GM21447 (cell line): ENCODE measurements around the gene RAB9A.

ENCODE experiments used
- ATAC-seq: cut with Tn5 transposase; IDR thresholded peaks from one replicate; pipeline ENCODE4 v1.9.1; 2021; ENCODE audit not compliant: unreplicated experiment

RAB9A gene

DNA sequence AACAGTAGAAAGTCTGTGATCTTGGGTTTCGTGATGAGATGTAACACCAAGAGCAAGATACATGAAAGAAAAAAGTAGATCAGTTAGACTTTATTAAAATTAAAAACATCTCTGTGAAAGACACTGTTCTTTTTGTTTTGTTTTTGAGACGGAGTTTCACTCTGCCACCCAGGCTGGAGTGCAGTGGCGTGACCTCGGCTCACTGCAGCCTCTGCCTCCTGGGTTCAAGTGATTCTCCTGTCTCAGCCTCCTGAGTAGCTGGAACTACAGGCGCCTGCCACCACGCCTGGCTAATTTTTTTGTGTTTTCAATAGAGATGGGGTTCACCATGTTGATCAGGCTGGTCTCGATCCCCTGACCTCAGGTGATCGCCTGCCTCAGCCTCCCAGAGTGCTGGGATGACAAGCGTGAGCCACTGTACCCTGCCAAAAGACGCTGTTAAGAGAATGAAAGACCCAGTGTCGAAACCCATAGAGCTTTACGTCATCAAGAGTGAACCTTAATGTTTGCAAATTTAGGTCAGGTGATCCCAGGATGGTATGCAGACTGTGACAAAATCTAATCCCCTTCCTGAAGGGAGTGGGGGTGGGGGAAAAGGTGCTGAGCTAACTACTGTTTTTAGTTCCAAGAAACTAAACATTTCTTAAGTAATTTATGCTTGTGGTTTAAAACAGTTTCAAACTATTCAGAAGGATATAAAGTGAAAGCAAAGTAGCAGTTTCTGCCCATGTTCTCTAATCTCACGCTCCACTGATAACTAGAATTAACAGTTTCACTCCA is 53.7 kb downstream of the RAB9A start:
- peak; percentile 91 for ATAC-seq

DNA sequence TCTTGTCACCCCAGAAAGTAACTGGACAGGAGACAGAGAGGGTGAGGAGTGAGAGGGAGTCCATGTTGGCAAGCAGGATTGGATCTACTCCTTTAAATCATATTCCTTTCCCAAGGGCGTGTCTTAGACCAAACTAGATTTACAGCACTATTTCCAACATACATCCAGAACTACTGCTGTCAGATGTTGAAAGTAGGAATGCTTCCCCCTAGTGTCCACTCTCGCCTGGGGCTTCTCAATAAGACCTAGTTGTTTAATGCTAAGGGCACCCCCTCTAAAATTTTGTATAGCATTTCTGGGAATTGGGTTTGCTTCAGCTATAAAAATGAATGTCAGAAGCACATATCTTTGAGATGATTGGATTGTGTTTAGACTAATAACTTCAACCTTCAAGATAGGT is 58.9 kb downstream of the RAB9A start:
- ATAC-seq: no peak

DNA sequence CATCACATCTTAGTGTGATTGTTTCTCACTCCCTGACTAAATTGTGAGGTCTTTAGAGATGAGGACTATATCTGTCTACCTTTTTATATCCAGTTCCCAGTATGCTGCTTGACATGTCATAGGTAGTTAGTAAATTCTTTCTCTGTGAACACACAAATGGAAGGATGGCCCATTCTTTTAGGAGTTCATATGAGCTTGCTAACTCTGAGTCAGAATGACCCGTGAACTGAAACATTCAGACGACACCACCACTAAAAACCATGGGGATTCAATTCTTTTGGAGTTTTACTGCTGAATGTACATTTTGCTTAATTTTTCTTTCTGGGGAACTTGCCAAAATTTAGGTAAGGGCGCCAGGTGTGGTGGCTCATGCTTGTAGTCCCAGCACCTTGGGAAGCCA is 59.6 kb downstream of the RAB9A start:
- ATAC-seq: no peak

DNA sequence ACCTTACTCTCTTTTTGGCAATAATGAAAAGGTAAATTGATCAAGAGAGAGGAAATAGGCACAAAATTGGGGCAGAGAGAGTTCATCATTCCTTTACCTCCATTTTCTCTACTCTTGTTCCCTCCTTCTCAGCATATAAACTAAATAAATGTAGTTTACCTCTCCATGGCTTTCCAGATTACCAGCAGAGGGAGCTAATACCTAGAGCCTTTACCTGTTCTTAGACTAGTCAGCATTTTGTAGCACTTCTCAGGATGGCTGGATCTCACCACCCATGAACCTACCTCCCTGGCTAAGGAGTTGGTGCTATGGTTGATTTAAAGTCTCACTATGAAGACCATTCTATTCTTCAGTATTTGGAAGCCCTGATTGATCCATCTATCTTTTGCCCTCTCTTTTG is 61.3 kb downstream of the RAB9A start:
- no peak for ATAC-seq

DNA sequence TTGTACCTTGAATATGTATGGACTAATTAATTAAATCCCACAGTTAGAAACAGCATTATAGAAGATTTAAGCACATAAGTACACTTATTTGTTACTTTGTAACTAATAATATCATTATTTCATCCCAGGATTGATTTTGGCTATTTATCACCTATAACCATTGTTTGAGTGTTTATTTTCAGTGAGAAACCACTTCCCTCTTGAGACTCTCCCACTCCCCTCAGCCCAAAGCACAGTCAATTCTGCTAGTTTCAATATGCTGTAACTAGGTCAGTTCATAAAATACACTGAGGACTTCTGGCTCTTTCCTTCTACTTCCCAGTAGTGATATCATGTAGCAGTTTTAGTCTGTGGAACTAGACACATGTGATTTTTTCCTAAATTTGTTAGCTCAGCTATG is 61.9 kb downstream of the RAB9A start:
- ATAC-seq: peak; percentile 46

DNA sequence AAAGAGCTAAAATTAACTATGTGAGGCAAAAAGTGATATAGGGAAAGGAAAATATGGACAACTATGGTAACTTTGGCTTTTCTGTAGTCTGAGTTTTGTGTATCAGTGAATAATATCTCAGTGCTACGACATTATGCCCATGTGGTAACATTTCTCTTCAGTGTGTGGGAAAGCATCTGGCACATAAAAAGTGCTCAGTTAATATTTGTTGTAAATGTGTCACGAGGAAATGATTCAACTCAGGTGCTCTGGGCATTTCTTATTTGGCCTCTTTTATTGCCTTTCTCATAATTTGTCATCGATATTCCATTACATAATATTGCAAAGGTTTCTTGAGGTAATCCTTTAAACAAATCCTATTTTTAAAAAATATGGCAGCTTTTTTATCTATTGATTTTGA is 63.2 kb downstream of the RAB9A start:
- ATAC-seq: no peak

DNA sequence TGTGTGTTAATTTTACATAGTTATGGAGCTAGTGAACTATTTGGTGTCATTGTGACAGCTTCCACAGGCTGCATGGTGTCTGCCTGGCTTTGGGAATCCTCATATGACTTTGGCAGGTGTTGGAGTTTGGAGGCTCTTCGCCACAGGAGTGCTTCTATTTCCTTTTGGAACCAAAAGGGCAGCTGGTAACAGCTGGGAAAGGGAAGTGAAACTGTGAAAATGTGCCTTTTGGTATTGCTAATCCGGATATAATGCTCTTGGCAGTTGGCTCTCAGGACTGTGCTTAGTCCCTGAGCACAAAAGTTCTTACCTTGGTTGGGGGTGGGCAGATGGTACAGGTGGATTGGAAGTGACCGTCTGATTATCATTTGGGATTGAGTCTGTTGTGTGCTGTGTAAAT is 63.7 kb downstream of the RAB9A start:
- peak; percentile 60 for ATAC-seq

DNA sequence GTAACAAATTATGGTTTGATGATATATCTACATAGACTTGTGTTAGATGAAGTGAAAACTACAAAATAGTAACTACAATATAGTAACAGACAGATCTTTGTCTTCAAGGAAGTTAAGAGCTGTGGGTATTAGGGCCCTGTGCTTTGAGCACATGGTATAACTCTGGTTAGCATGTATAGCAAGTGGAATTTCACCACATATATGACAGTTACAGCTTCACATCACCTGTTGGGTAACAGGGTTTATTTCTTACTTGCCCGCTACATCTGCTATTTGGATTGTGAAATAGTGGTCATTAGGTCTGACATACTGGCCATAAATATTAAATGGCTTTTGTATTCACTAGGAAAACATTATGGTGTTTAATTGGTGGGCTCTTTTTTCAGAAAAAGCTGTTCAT is 65.8 kb downstream of the RAB9A start:
- no peak for ATAC-seq

DNA sequence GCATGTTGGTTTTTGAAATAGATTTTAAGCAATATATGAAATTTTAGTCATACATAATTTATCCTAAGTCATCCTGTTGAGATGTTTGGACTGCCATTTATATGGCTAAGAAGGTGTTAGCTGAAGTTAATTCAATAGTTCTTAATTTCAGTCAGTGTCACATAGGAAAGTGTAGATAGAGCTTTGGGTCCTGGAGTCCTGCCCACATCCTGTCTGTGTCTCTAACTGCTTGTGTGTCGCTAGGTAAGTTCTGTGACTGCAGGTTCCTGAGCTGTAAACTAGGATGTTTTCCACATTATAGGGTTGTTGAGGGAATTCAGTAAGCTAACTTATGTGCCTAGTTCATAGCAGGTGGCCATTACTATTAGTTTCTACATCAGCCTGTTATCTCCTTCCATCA is 66.3 kb downstream of the RAB9A start:
- ATAC-seq: no peak

DNA sequence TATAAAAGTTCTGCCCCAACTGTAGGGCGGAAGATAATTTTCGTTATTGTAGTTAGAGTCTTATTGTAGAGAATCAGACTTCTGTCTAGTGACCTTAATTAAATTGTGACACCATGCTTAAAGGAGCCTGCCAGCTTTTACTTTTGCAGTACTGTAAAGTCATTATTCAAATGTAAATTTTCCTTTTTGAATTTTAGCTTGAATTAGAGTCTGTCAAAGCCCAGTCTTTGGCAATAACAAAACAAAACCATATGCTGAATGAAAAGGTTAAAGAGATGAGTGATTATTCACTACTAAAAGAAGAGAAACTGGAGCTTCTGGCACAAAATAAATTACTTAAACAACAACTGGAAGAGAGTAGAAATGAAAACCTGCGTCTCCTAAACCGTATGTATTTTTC is 67.5 kb downstream of the RAB9A start:
- ATAC-seq: no peak

DNA sequence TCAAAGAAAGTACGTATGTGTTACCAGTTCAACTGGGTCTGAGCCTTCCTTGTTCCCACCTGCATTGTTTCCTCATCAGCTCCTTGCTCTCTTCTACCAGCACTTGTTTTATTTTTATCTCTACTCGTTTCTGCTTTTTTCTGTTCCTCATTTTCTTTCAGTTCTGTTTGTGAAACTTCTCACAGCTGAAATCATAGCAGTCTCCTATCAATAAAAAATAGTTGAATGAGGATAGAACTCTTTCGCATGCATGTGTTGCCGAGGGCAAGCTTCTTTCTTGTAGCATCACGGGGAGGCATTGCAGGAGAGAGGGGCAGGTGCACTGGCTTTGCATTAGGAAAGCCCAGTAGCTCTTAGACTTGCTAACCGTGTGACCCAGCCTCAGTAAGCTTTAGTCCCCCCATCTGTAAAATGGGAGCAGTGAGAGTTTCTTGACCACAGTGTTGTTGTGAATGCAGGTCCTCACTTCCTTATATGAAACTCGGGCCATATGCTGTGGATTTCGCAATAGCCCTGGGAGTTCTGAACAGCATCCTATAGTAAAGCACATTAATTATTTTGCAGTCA is 70.3 kb downstream of the RAB9A start:
- peak; percentile 66 for ATAC-seq
